ENCODE measurements around the gene TMOD3. TPM values are rescaled to one million over a fixed set of nuclear protein-coding genes. Genes with fewer than 3 reads are reported as not detected.

The TMOD3 gene
- total RNA-seq, 6 donors from 2014 or later: 40.4 to 81.6 (median 72.7) TPM

DNA sequence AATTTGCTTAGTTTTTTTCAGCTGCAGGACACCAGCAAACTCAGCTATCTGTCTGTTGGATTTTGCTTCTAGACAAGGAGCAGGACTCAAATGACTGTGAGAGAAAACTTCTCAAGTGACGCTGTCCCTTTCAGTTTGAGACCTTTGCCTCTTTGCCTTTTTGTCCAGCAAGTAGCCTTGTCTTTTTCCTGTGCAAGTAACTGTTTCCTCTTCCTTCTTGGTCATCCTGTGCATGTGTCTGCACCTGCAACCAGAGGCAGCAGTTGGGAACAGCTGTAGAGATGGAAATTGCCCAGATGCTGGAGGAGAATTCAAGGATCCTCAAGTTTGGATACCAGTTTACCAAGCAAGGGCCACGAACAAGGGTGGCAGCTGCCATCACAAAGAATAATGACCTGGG lies 23.3 kb upstream of the TMOD3 start:
- Histone ChIP-seq H3K27ac (no peak overlapping the region), H3K27me3 (no peaks in the 10 kb centered on the region), H3K4me3 (no peak overlapping the region), H3K36me3 (peaks cover 0 to 21% (median 5%) of the 10 kb centered on the region in 4 donors), H3K4me1 (no peaks in the 10 kb centered on the region), H3K9me3 (no peaks in the 10 kb centered on the region)
- WGBS, 2 donors: 72 to 74% methylated on average over 2 of the region's 2 CpGs
- TF ChIP-seq EP300 (IDR thresholded peaks at IDR 0.05) (no peak), POLR2AphosphoS5 (IDR thresholded peaks at IDR 0.05) (no peak), POLR2A (IDR thresholded peaks at IDR 0.05) (no peak)
- TF ChIP-seq, protein P1, sequence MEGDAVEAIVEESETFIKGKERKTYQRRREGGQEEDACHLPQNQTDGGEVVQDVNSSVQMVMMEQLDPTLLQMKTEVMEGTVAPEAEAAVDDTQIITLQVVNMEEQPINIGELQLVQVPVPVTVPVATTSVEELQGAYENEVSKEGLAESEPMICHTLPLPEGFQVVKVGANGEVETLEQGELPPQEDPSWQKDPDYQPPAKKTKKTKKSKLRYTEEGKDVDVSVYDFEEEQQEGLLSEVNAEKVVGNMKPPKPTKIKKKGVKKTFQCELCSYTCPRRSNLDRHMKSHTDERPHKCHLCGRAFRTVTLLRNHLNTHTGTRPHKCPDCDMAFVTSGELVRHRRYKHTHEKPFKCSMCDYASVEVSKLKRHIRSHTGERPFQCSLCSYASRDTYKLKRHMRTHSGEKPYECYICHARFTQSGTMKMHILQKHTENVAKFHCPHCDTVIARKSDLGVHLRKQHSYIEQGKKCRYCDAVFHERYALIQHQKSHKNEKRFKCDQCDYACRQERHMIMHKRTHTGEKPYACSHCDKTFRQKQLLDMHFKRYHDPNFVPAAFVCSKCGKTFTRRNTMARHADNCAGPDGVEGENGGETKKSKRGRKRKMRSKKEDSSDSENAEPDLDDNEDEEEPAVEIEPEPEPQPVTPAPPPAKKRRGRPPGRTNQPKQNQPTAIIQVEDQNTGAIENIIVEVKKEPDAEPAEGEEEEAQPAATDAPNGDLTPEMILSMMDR (IDR thresholded peaks at IDR 0.05): no peak
- DNase-seq: no peak
- ATAC-seq (ENCODE audit: low FRiP score in 2 of 2): no peak

DNA sequence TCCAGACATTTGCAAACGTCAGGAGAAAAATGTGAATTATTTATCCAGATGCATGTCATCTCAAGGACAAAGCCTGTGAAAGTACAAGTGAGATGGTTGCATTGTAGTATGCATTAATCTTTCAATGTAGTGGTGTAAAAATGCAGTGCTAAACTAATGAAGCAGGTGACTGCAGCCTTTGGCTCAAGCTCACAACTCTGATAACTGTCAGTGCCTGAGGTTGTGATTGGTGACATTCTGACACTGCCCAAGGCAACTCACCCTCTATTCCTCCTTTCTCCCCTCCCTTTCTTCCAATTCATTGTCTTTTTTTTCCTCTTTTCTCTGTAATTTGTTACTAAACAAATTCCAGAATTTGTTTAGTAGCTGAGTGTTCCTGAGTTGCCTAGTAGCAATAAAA lies 20.0 kb upstream of the TMOD3 start:
- DNase-seq: no peak
- TF ChIP-seq POLR2A (IDR thresholded peaks at IDR 0.05): no peak
- TF ChIP-seq POLR2AphosphoS5 (IDR thresholded peaks at IDR 0.05): no peak
- Histone ChIP-seq H3K27me3 (no peaks in the 10 kb centered on the region), H3K4me1 (no peaks in the 10 kb centered on the region), H3K36me3 (peaks cover 0 to 21% (median 5%) of the 10 kb centered on the region in 4 donors), H3K27ac (no peak overlapping the region), H3K9me3 (no peaks in the 10 kb centered on the region), H3K4me3 (no peak overlapping the region)
- WGBS, 2 donors: 59 to 76% methylated on average over 1 of the region's 1 CpG
- ATAC-seq (ENCODE audit: low FRiP score in 2 of 2): no peak

DNA sequence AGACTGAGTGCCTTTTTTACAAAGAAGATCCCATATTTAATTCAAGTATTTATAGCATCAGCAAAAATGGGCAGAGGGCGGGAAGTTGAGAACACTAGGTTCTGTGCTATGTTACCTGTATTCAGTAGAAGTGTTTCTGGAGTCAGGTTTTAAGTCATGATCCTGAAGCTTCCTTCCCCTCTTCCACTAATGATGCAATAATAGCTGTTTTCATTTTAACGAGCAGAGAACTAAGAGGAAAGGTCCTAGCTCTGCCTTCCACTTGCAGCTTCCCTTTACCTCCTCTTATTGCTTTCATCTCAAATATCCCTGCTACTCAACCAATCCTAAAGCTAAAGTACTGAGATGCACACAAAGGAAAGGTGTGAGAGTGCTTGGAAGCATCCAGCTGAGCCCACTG lies 16.9 kb upstream of the TMOD3 start:
- H3K4me3 ChIP-seq: no peak overlapping the region
- WGBS, 2 donors: 78 to 81% methylated on average over 2 of the region's 2 CpGs
- no peaks in the 10 kb centered on the region for H3K9me3 ChIP-seq
- H3K27me3 ChIP-seq: no peaks in the 10 kb centered on the region
- ATAC-seq (ENCODE audit: low FRiP score in 2 of 2) (no peak), DNase-seq (no peak)
- TF ChIP-seq EP300 (IDR thresholded peaks at IDR 0.05) (no peak), POLR2AphosphoS5 (IDR thresholded peaks at IDR 0.05) (no peak), POLR2A (IDR thresholded peaks at IDR 0.05) (no peak)
- TF ChIP-seq, protein P1 (IDR thresholded peaks at IDR 0.05): no peak
- H3K4me1 ChIP-seq: peaks cover 0 to 9% (median 6%) of the 10 kb centered on the region in 4 donors
- H3K36me3 ChIP-seq: peaks cover 0 to 10% (median 1%) of the 10 kb centered on the region in 4 donors
- no peak overlapping the region for H3K27ac ChIP-seq

DNA sequence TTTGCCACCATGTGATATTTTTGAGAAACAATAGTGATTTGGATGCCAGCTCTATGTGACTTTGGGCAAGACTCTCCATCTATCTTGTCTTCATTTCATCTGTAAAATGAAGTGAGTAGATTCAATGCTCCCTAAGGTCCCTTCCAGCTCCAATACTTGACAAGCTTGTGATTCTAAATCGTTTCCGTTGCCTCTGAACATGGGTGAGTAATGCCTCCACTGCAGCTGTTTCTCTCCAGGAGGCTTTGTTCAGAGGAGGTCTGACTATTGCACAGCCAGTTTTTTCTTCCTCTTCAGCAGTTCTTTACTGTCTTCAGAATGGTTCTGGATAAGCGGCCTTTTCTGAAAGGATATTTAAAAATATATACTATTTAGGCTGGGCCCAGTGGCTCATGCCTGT lies 14.8 kb upstream of the TMOD3 start:
- TF ChIP-seq, protein P1 (IDR thresholded peaks at IDR 0.05): no peak
- TF ChIP-seq EP300 (IDR thresholded peaks at IDR 0.05): no peak
- TF ChIP-seq POLR2A (IDR thresholded peaks at IDR 0.05): no peak
- TF ChIP-seq POLR2AphosphoS5 (IDR thresholded peaks at IDR 0.05): no peak
- peaks cover 0 to under 1% (median 0%) of the 10 kb centered on the region in 4 donors for H3K36me3 ChIP-seq
- no peaks in the 10 kb centered on the region for H3K27me3 ChIP-seq
- H3K4me3 ChIP-seq: no peak overlapping the region
- H3K4me1 ChIP-seq: peaks cover 0 to 9% (median 6%) of the 10 kb centered on the region in 4 donors
- ATAC-seq (ENCODE audit: low FRiP score in 2 of 2): no peak
- no peak for DNase-seq
- WGBS, 2 donors: 92 to 94% methylated on average over 3 of the region's 3 CpGs
- H3K27ac ChIP-seq: no peak overlapping the region
- H3K9me3 ChIP-seq: no peaks in the 10 kb centered on the region

DNA sequence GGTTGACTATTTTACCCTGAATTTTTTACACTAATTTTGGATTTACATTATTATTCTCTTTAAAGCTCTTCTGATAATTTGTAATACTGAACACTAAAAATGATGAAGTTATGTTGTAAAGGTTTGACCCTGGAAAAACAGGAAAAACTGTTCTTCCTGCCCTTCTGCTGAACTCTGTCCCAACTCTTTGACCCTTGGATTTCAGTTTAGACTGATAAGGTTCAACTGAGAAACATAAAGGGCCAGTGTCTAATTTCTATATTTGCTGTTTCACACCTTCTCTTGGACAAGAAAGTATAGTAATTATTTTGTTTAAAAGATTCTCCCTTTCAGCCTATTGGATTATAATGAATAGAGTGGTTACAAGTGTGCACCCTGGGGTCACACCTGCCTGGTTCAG lies 12.8 kb upstream of the TMOD3 start:
- Histone ChIP-seq H3K27ac (no peak overlapping the region), H3K9me3 (peaks cover 5 to 9% (median 7%) of the 10 kb centered on the region in 4 donors), H3K4me1 (peaks cover 0 to 9% (median 6%) of the 10 kb centered on the region in 4 donors), H3K27me3 (no peaks in the 10 kb centered on the region), H3K4me3 (no peak overlapping the region), H3K36me3 (no peaks in the 10 kb centered on the region)
- no peak for ATAC-seq (ENCODE audit: low FRiP score in 2 of 2)
- no peak for DNase-seq
- TF ChIP-seq EP300 (IDR thresholded peaks at IDR 0.05): no peak
- no peak for TF ChIP-seq POLR2AphosphoS5 (IDR thresholded peaks at IDR 0.05)
- TF ChIP-seq POLR2A (IDR thresholded peaks at IDR 0.05): no peak
- TF ChIP-seq, protein P1 (IDR thresholded peaks at IDR 0.05): no peak
